DOHH2 (cell line): ENCODE data around the gene CACNA1D.

Experiments
- H3F3A ChIP-seq: fragments of 200-600 bp; sonication (generic), shearing (Covaris generic); 2 replicates; pipeline ENCODE4 v1.6.0; 2016; ENCODE audit warnings: antibody characterized with exemption, mild to moderate bottlenecking; ENCODE audit not compliant: control insufficient read depth, insufficient read depth
- H3K27ac ChIP-seq: fragments of 200-600 bp; sonication (generic); 2 replicates; pipeline ENCODE4 v1.5.1; 2014; ENCODE audit warnings: low read depth, mild to moderate bottlenecking, low read length, moderate library complexity
- H3K27me3 ChIP-seq: fragments of 200-600 bp; sonication (generic); 2 replicates; pipeline ENCODE4 v1.6.1; 2014; ENCODE audit warnings: mild to moderate bottlenecking, low read length, mixed read lengths; ENCODE audit not compliant: control insufficient read depth
- H3K36me3 ChIP-seq: fragments of 200-600 bp; sonication (generic); 2 replicates; pipeline ENCODE4 v1.6.1; 2014; ENCODE audit warnings: mild to moderate bottlenecking, low read length, moderate library complexity, mixed read lengths; ENCODE audit not compliant: control insufficient read depth
- H3K4me1 ChIP-seq: fragments of 200-600 bp; sonication (generic); 2 replicates; pipeline ENCODE4 v1.6.1; 2014; ENCODE audit warnings: mild to moderate bottlenecking, low read length, mixed read lengths; ENCODE audit not compliant: control insufficient read depth
- H3K4me2 ChIP-seq: fragments of 200-600 bp; sonication (generic); 2 replicates; pipeline ENCODE4 v1.6.0; 2014; ENCODE audit warnings: mild to moderate bottlenecking, low read length, moderate library complexity
- H3K4me3 ChIP-seq: fragments of 200-600 bp; sonication (generic); 2 replicates; pipeline ENCODE4 v1.5.1; 2014; ENCODE audit warnings: mild to moderate bottlenecking, low read length, mixed read lengths
- H3K79me2 ChIP-seq: fragments of 200-600 bp; sonication (generic); 2 replicates; pipeline ENCODE4 v1.6.1; 2014; ENCODE audit warnings: mild to moderate bottlenecking, low read length, mixed read lengths; ENCODE audit not compliant: control insufficient read depth
- H3K9me2 ChIP-seq: fragments of 200-600 bp; sonication (generic); replicated peaks from 2 replicates; pipeline ENCODE4 v1.6.1; 2014; ENCODE audit warnings: mild to moderate bottlenecking, low read length, mixed read lengths; ENCODE audit not compliant: control insufficient read depth
- H3K9me3 ChIP-seq: fragments of 200-600 bp; sonication (generic); 2 replicates; pipeline ENCODE4 v1.6.1; 2014; ENCODE audit warnings: antibody characterized with exemption, low read length, mixed read lengths; ENCODE audit not compliant: control insufficient read depth, insufficient read depth
- H4K20me1 ChIP-seq: fragments of 200-600 bp; sonication (generic); 2 replicates; pipeline ENCODE4 v1.6.0; 2014; ENCODE audit warnings: low read depth, mild to moderate bottlenecking, antibody characterized with exemption, low read length, moderate library complexity; ENCODE audit not compliant: control insufficient read depth, insufficient read depth
- CTCF ChIP-seq: fragments of 200-600 bp; sonication (generic); IDR thresholded peaks from one replicate; pipeline ENCODE4 v1.5.1; 2014; ENCODE audit warnings: antibody characterized with exemption, mild to moderate bottlenecking, low read depth, low read length; ENCODE audit not compliant: poor library complexity, severe bottlenecking
- EZH2phosphoT487 ChIP-seq: fragments of 200-600 bp; sonication (generic); IDR thresholded peaks from 2 replicates; pipeline ENCODE4 v1.6.1; 2017; ENCODE audit warnings: borderline replicate concordance, mild to moderate bottlenecking, antibody characterized with exemption, low read length, moderate library complexity, mixed read lengths

CACNA1D gene

DNA sequence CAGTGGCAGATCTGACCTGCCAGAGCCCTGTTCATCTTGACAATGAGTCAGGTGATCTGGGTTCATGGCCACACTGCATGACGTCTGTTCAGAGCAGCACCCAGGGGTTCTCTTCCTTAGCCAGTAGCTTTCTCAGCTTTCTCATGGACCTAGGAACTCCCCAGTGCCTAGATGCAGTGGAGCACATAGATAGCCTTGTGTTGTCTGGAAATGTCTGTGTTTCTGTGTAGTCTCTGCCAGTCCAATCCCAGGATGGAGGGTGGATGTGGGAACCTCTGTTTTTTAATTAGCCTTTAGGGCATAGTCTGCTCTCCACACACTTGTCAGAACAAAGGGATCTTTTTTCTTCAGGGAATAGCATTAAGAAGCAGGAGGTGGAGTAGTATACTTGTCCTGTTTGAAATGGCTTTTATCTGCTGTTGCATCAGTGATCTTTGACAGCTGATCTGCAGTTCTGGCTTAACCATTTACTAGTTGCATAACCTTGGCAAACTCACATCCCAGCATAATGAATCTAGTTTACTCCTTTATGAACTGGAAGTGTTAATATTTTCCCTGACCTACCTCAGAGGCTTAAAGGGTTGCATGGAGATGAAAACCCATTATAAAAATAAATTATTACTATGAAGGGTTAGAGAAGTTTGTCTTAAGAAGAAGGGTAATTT lies 16.1 kb upstream of the CACNA1D start:
- Histone ChIP-seq H3K9me3 (no peaks in the 10 kb centered on the region), H3K79me2 (no peaks in the 10 kb centered on the region), H3K4me1 (no peaks in the 10 kb centered on the region), H4K20me1 (no peaks in the 10 kb centered on the region), H3K27ac (no peak overlapping the region), H3K36me3 (no peaks in the 10 kb centered on the region), H3K4me3 (no peak overlapping the region), H3K9me2 (no peaks in the 10 kb centered on the region), H3K4me2 (no peak overlapping the region), H3K27me3 (peaks cover 6% of the 10 kb centered on the region), H3F3A (no peaks in the 10 kb centered on the region)
- TF ChIP-seq EZH2phosphoT487 (no peak), CTCF (no peak)

GRCh38 chr3:53478921-53479664 lies 15.3 kb upstream of the CACNA1D start:
- Histone ChIP-seq H3K79me2 (no peaks in the 10 kb centered on the region), H3K9me3 (no peaks in the 10 kb centered on the region), H3K27me3 (peaks cover 9% of the 10 kb centered on the region), H3K4me3 (no peak overlapping the region), H3F3A (no peaks in the 10 kb centered on the region), H3K4me1 (no peaks in the 10 kb centered on the region), H3K27ac (no peak overlapping the region), H3K36me3 (no peaks in the 10 kb centered on the region), H3K9me2 (no peaks in the 10 kb centered on the region), H4K20me1 (no peaks in the 10 kb centered on the region), H3K4me2 (no peak overlapping the region)
- TF ChIP-seq CTCF, result no peak
- TF ChIP-seq EZH2phosphoT487, result no peak

- TF ChIP-seq EZH2phosphoT487 (no peak), CTCF (no peak)
- Histone ChIP-seq H4K20me1 (no peaks in the 10 kb centered on the region), H3K27me3 (peaks cover 9% of the 10 kb centered on the region), H3K36me3 (no peaks in the 10 kb centered on the region), H3K79me2 (no peaks in the 10 kb centered on the region), H3K9me3 (no peaks in the 10 kb centered on the region), H3F3A (no peaks in the 10 kb centered on the region), H3K4me3 (no peak overlapping the region), H3K4me1 (no peaks in the 10 kb centered on the region), H3K9me2 (no peaks in the 10 kb centered on the region), H3K4me2 (no peak overlapping the region), H3K27ac (no peak overlapping the region)
These were observed 12.2 kb upstream of the CACNA1D start for GRCh38 chr3:53482227-53482626.
